GM12892 (cell line): Measurements from ENCODE around the gene AZU1.

ENCODE experiments used
- DNase-seq: peaks from one replicate; pipeline ENCODE4 v3.0.0; 2011; ENCODE audit not compliant: insufficient read length
- FAIRE-seq: peaks from 2 replicates; lab custom pipeline; 2011; peaks lifted over from hg19 to GRCh38; lab: Jason Lieb, UNC
- POLR2A ChIP-seq: IDR thresholded peaks from 2 replicates; pipeline ENCODE4 v1.6.1; 2011; ENCODE audit warnings: low read depth, low read length, control low read depth
- POLR2AphosphoS5 ChIP-seq: IDR thresholded peaks from 2 replicates; pipeline ENCODE4 v1.6.1; 2011; ENCODE audit warnings: low read depth, low read length, control low read depth
- TAF1 ChIP-seq: IDR thresholded peaks from 2 replicates; pipeline ENCODE4 v1.6.1; 2011; ENCODE audit warnings: low read depth, mild to moderate bottlenecking, control low read depth, low read length, borderline replicate concordance

Gene AZU1

GRCh38 chr19:855566-856120 lies 28.0 kb downstream of the AZU1 start:
- DNase-seq: no peak
- no peak for FAIRE-seq
- TF ChIP-seq POLR2AphosphoS5 (no peak), TAF1 (no peak)

GRCh38 chr19:858284-858683 lies 30.6 kb downstream of the AZU1 start:
- TF ChIP-seq TAF1: no peak
- no peak for TF ChIP-seq POLR2A
- TF ChIP-seq POLR2AphosphoS5: no peak
- FAIRE-seq: no peak
- DNase-seq: no peak

- DNase-seq (no peak), FAIRE-seq (no peak)
- no peak for TF ChIP-seq POLR2A
- TF ChIP-seq TAF1: no peak
- no peak for TF ChIP-seq POLR2AphosphoS5
Observed at GRCh38 chr19:858868-859843, 31.5 kb downstream of the AZU1 start, which contains the start of gene CFD. TSS of gene CFD (plus strand) at chr19:859664. CDS start at chr19:859690, 26 bp downstream.

- FAIRE-seq: no peak
- no peak for DNase-seq
- TF ChIP-seq POLR2AphosphoS5 (no peak), POLR2A (no peak), TAF1 (no peak)
Observed at GRCh38 chr19:861141-861755, 33.6 kb downstream of the AZU1 start.

GRCh38 chr19:861756-862580 lies 34.3 kb downstream of the AZU1 start:
- FAIRE-seq (peak; percentile 60), DNase-seq (peak; percentile 82)
- TF ChIP-seq POLR2AphosphoS5: no peak

- DNase-seq (peak; percentile 78), FAIRE-seq (peak; percentile 84)
- TF ChIP-seq TAF1 (no peak), POLR2A (no peak), POLR2AphosphoS5 (no peak)
Observed at GRCh38 chr19:862581-863314, 35.1 kb downstream of the AZU1 start.

- FAIRE-seq (no peak), DNase-seq (no peak)
- TF ChIP-seq POLR2A (no peak), POLR2AphosphoS5 (no peak), TAF1 (no peak)
Observed at GRCh38 chr19:863315-863620, 35.6 kb downstream of the AZU1 start.

GRCh38 chr19:866769-867300 lies 39.2 kb downstream of the AZU1 start:
- TF ChIP-seq TAF1: no peak
- TF ChIP-seq POLR2A: no peak
- TF ChIP-seq POLR2AphosphoS5: no peak
- FAIRE-seq: no peak
- DNase-seq: no peak

GRCh38 chr19:867301-867793 lies 39.7 kb downstream of the AZU1 start:
- no peak for TF ChIP-seq TAF1
- TF ChIP-seq POLR2AphosphoS5: no peak
- no peak for TF ChIP-seq POLR2A
- DNase-seq (no peak), FAIRE-seq (no peak)

- no peak for TF ChIP-seq TAF1
- no peak for TF ChIP-seq POLR2A
- no peak for TF ChIP-seq POLR2AphosphoS5
- FAIRE-seq (no peak), DNase-seq (no peak)
Observed at GRCh38 chr19:867855-868457, 40.3 kb downstream of the AZU1 start.
